Bronchial epithelial cell (primary cell): ENCODE results near the gene PPP1CA. TPM values are rescaled to one million over a fixed set of nuclear protein-coding genes. Genes with fewer than 3 reads are reported as not detected.

ENCODE experiments used
- DNase-seq: peaks from one replicate; pipeline ENCODE4 v3.0.0-alpha.2; 2010; ENCODE audit warnings: low read depth
- FAIRE-seq: peaks from 2 replicates; lab custom pipeline; 2011; peaks lifted over from hg19 to GRCh38; lab: Jason Lieb, UNC
- H3K27me3 ChIP-seq: 2 replicates; pipeline ENCODE4 v1.5.1; 2011; ENCODE audit warnings: low read length; ENCODE audit not compliant: control insufficient read depth, insufficient read depth
- H3K36me3 ChIP-seq: 2 replicates; pipeline ENCODE4 v1.5.1; 2011; ENCODE audit warnings: low read length; ENCODE audit not compliant: control insufficient read depth, insufficient read depth
- H3K4me3 ChIP-seq: 2 replicates; pipeline ENCODE4 v1.5.1; 2011; ENCODE audit warnings: mild to moderate bottlenecking, low read depth, low read length, control low read depth
- total RNA-seq: library from RNA; depleted of rRNA; stranded (reverse); fragments of >200 nt; gene quantifications from 2 replicates; pipeline ENCODE4 v1.2.1, GENCODE V29; 2014
- TF ChIP-seq, protein P1 (sequence below): IDR thresholded peaks from 2 replicates; pipeline ENCODE4 v1.5.1; 2011; ENCODE audit warnings: mild to moderate bottlenecking, moderate library complexity, low read length, control low read depth, inconsistent platforms; ENCODE audit not compliant: insufficient read depth, severe bottlenecking

PPP1CA gene
- total RNA-seq, 1 donor from 2014 or later: 209 TPM

DNA sequence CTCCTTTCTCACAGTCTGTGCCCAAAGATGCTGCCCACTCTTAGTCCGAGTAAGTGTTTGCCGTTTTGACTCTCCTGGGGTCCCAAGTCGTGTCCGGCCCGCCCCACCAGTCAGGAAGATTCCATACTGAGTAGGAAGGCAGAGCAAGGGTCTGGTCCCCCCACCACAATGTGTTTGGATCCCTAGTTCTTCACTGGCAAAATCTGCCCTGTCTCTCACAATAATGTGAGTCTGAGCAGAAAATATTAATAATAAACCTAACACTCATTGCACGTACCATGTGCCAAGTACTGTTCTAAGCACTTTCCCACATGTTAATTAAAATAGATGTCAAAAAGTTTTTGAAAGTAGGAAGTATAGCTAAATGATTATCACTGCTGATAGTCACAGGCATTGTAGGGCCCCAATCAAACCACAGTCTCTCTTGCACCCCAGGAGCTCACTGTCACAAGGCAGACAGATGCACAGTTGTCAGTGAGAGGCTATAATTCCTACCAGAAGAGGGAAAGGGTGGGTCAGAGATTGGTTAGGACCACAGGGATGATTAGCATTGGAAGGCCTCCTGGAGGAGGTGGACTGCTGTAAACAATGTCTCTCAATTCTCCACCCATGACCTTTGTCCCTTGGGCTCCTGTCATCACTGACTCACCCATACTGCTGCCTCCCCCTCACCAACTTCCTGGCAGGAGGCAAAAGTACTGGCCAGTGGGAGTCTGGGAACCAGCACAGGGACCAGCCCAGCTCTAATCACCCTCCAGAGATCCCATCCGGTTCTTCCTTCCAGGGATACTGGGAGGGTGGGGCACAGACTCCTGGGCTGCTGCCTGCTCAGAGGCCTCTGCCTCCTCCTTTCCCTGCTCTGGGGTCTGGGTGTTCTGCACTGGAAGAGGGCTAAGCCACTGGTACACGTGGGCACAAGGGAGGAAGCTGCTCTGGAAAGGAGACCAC is 47.3 kb downstream of the PPP1CA start:
- no peak for FAIRE-seq
- TF ChIP-seq, protein P1, sequence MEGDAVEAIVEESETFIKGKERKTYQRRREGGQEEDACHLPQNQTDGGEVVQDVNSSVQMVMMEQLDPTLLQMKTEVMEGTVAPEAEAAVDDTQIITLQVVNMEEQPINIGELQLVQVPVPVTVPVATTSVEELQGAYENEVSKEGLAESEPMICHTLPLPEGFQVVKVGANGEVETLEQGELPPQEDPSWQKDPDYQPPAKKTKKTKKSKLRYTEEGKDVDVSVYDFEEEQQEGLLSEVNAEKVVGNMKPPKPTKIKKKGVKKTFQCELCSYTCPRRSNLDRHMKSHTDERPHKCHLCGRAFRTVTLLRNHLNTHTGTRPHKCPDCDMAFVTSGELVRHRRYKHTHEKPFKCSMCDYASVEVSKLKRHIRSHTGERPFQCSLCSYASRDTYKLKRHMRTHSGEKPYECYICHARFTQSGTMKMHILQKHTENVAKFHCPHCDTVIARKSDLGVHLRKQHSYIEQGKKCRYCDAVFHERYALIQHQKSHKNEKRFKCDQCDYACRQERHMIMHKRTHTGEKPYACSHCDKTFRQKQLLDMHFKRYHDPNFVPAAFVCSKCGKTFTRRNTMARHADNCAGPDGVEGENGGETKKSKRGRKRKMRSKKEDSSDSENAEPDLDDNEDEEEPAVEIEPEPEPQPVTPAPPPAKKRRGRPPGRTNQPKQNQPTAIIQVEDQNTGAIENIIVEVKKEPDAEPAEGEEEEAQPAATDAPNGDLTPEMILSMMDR: no peak

DNA sequence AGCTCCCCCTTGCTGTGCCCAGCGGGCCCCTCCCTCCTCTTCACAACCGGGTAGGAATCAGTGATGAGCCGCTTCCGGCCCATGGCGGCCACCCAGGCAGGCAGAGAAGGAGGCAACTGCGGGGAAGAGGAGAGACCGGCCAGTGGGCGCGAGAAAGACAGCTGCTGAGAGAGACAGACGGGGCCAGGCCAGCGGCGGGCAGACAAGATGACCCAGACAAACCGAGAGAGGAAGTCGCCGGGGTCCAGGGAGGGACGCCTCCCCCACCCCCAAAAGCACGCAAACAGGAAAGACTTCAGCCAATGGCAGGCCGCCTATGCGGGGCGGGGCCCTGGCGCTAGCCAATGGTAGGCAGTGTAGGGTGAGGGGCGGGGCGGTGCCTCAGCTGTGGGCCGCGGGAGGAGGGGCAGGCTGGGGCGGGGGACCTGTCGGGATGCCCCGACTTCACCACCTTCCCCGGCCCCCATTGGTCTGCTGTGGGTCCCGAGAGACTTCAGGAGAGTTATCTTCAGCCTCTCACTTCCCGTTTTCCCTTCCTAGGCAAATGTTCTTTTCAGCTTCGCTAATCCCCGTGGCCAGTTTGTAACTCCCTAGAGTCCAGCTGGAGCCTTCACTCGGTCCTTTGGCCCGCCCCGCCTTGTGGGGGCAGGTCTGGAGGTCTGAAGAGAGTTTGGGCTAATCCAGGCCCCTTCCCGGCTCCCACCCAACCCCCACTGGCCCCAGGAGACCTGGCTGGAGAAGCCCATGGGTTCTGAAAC is 48.2 kb downstream of the PPP1CA start, which contains the start of gene POLD4:
Gene POLD4, minus strand, starts transcription at position 230 of the 758 bp plus-strand sequence. Its CDS starts 147 bp downstream, at position 83.
- no peak for FAIRE-seq
- TF ChIP-seq, protein P1: no peak
- H3K36me3 ChIP-seq: peaks cover 5% of the 10 kb centered on the region
- H3K4me3 ChIP-seq: peak within 1 kb of the TSS; percentile 66
- peak; percentile 79 for DNase-seq
- H3K27me3 ChIP-seq: no peaks in the 10 kb centered on the region

More for the DNA sequence above, 47.3 kb downstream of the PPP1CA start:
- DNase-seq: peak; percentile 95
- Histone ChIP-seq H3K36me3 (peaks cover 5% of the 10 kb centered on the region), H3K4me3 (peak overlapping the region; percentile 66), H3K27me3 (no peaks in the 10 kb centered on the region)

DNA sequence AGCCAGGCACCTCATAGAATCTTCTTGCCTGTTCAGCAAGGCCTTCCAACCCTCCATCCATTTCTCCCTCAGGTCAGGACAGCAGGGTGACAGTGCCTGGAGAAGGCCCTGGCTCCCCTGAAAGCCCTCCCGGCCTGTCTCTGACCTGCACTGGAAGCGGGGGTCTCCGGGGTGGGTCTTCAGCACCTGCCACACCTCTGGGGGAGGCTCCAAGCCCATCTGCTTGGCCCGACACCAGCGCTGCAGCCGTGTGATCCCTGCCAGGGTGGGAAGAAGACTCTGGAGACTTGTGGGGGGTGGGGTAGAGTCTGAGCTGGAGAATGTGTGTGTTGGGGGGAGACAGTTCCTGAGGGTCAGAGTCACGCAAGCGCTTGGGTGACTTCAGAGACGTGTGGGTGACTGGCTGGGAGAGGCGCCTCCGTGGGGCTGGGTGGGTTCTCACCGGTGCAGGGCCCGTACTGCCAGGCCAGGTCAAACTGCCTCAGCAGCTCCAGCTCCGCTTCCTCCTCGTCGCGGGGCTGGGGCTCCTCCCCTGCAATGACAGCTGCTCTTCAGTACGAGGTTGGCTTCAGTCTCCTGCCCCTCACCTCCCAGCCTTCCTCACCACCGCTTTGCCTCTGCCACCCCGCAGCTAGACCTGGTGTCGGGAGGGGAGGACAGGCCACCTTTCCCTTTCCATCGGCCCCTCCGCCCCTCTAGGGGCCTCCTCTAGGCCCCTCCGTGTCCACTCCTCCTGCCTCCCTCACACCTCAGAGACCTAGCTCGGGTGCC is 48.9 kb downstream of the PPP1CA start:
- TF ChIP-seq, protein P1: no peak
- no peak for FAIRE-seq
- peaks cover 5% of the 10 kb centered on the region for H3K36me3 ChIP-seq
- DNase-seq: peak; percentile 36
- H3K27me3 ChIP-seq: no peaks in the 10 kb centered on the region
- peak overlapping the region; percentile 66 for H3K4me3 ChIP-seq

DNA sequence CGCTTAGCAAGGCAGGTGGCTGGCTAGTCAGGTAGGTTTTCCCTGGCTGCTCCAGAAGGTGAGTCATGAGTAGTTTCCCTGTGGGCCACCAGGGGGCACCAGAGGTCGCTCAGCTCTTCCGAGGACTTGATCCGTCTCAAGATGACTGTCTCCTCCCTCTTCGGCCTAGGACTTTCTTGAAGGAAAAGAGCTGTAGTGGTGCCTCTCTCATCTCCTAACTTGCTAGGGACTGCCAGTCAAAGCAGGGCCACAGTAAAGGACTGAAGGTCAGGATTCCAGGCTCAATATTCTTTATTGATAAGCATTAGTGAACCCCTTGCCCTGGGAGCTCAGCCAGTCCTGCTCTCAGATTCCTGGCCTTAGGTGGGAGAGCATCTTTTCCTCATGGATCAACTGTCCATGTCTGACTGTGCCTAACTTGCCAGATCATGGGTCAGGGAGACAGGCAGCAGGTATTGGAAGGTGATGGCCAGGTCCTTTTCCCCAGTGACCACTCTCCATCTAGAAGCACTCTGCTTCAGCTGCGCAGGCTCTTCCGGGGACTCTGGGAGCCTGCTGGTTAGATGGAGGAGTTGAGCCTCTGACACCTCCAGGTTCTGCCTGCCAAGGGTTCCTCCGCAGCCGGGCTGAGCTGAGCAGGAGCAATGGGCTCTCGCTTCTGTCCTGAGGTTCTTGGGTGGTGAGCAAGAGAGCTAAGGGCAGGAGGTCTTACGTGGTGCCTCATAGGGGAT is 50.2 kb downstream of the PPP1CA start:
- Histone ChIP-seq H3K27me3 (no peaks in the 10 kb centered on the region), H3K4me3 (no peak overlapping the region), H3K36me3 (peaks cover 5% of the 10 kb centered on the region)
- DNase-seq (peak; percentile 87), FAIRE-seq (no peak)
- TF ChIP-seq, protein P1: peak; percentile 98

DNA sequence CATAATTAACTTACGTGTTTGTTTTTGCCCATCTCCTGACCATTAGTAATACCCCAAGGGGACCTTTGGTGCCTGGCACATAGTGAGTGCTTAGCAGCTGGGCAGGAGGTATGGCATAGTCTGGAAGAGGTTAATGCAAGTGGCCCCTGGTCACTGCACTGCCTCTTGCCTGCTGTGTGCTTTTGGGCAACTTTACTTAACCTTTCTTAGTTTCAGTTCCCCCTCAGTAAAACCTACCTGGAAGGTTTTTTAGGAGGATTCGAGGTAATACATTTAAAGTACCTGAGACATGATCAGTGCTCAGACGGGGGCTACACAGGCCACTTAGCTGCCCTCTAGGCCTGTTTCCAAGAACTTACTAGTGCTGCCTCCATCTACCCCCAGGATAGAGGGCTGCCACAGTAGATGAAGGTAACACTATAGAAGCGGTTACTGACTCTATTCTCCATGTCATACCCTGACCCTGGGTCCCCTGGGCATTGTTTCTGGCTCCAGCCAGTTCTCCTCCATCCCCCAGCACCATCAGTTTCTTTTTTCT is 51.7 kb downstream of the PPP1CA start:
- H3K36me3 ChIP-seq: peaks cover 5% of the 10 kb centered on the region
- DNase-seq: no peak
- no peaks in the 10 kb centered on the region for H3K27me3 ChIP-seq
- no peak overlapping the region for H3K4me3 ChIP-seq
- TF ChIP-seq, protein P1: no peak
- no peak for FAIRE-seq
